CD14-positive monocyte (primary cell): ENCODE results near the gene TSPAN32. TPM values are rescaled to one million over a fixed set of nuclear protein-coding genes. Genes with fewer than 3 reads are reported as not detected.

Experiments
- DNase-seq, 3 donors: peaks; one replicate each; pipeline ENCODE4 v3.0.0-alpha.2; 2011 to 2022
- H2AFZ ChIP-seq: 2 replicates; pipeline ENCODE4 v1.6.0; 2012; ENCODE audit warnings: mild to moderate bottlenecking, low read depth, low read length, inconsistent platforms; ENCODE audit not compliant: insufficient read depth, poor library complexity, severe bottlenecking
- H3K27ac ChIP-seq, 2 donors: 1 replicate in 1 of 2; 2 replicates in 1 of 2; pipeline ENCODE4 v1.5.1; 2012 to 2013; ENCODE audit warnings: low read length in 2 of 2, control low read depth in 1 of 2, inconsistent platforms in 1 of 2, low read depth in 1 of 2, mild to moderate bottlenecking in 1 of 2
- H3K27me3 ChIP-seq, 2 donors: one replicate each; pipeline versions ENCODE4 v1.6.0 to v1.6.1; 2011 to 2013; ENCODE audit warnings: low read length in 2 of 2; ENCODE audit not compliant: control insufficient read depth in 2 of 2, insufficient read depth in 2 of 2
- H3K36me3 ChIP-seq, 2 donors: replicated peaks in 1 of 2; 1 replicate in 1 of 2; 2 replicates in 1 of 2; pipeline versions ENCODE4 v1.5.1 to v1.6.1; 2012 to 2013; ENCODE audit warnings: low read length in 2 of 2, control low read depth in 1 of 2, inconsistent platforms in 1 of 2, mild to moderate bottlenecking in 1 of 2; ENCODE audit not compliant: insufficient read depth in 2 of 2, control insufficient read depth in 1 of 2
- H3K4me1 ChIP-seq, 2 donors: 1 replicate in 1 of 2; 2 replicates in 1 of 2; pipeline versions ENCODE4 v1.5.1 to v1.6.1; 2012 to 2013; ENCODE audit warnings: low read length in 2 of 2, control low read depth in 1 of 2, inconsistent platforms in 1 of 2, mild to moderate bottlenecking in 1 of 2, moderate library complexity in 1 of 2; ENCODE audit not compliant: insufficient read depth in 2 of 2, control insufficient read depth in 1 of 2
- H3K4me2 ChIP-seq: replicated peaks from 2 replicates; pipeline ENCODE3; 2012; ENCODE audit warnings: low read length, moderate library complexity, mild to moderate bottlenecking; ENCODE audit not compliant: poor library complexity, severe bottlenecking; ENCODE audit errors: extremely low read depth
- H3K4me3 ChIP-seq, 3 experiments: fragments of 200-600 bp in 1 of 3; sonication (generic) in 1 of 3; replicated peaks in 1 of 3; 1 replicate in 2 of 3; 2 replicates in 1 of 3; pipeline ENCODE4 v1.5.1; 2011 to 2013; ENCODE audit warnings: low read length in 3 of 3, mild to moderate bottlenecking in 3 of 3, control low read depth in 2 of 3, low read depth in 2 of 3, inconsistent platforms in 1 of 3, moderate library complexity in 1 of 3
- H3K79me2 ChIP-seq: 2 replicates; pipeline ENCODE4 v1.6.0; 2012; ENCODE audit warnings: mild to moderate bottlenecking, control low read depth, inconsistent platforms, low read length, moderate library complexity; ENCODE audit not compliant: insufficient read depth
- H3K9ac ChIP-seq: 2 replicates; pipeline ENCODE4 v1.6.0; 2017; ENCODE audit warnings: low read length, mild to moderate bottlenecking; ENCODE audit not compliant: insufficient read depth, poor library complexity, severe bottlenecking
- H3K9me3 ChIP-seq, 2 donors: replicated peaks in 1 of 2; 1 replicate in 1 of 2; 2 replicates in 1 of 2; pipeline versions ENCODE4 v1.5.1 to v1.6.1; 2012 to 2013; ENCODE audit warnings: low read length in 2 of 2, control low read depth in 1 of 2; ENCODE audit not compliant: control insufficient read depth in 1 of 2, insufficient read depth in 1 of 2
- H4K20me1 ChIP-seq: 2 replicates; pipeline ENCODE4 v1.6.0; 2012; ENCODE audit warnings: mild to moderate bottlenecking, low read length, control low read depth, moderate library complexity; ENCODE audit not compliant: insufficient read depth
- H3K27ac Mint-ChIP-seq, 7 donors: one replicate each; pipeline ENCODE4 v1.8.0; 2020; ENCODE audit warnings: mild to moderate bottlenecking in 7 of 7, mixed read lengths in 7 of 7, moderate library complexity in 6 of 7, inconsistent platforms in 2 of 7
- H3K27me3 Mint-ChIP-seq, 3 donors: one replicate each; pipeline ENCODE4 v1.8.0; 2021 to 2022; ENCODE audit warnings: low read depth in 3 of 3, mild to moderate bottlenecking in 3 of 3, mixed read lengths in 3 of 3, moderate library complexity in 3 of 3, inconsistent platforms in 1 of 3
- H3K36me3 Mint-ChIP-seq, 2 donors: one replicate each; pipeline ENCODE4 v1.8.0; 2020; ENCODE audit warnings: mixed read lengths in 2 of 2, inconsistent platforms in 1 of 2, mild to moderate bottlenecking in 1 of 2
- H3K4me1 Mint-ChIP-seq: one replicate; pipeline ENCODE4 v1.8.0; 2020; ENCODE audit warnings: mild to moderate bottlenecking, mixed read lengths
- H3K4me3 Mint-ChIP-seq, 2 donors: one replicate each; pipeline ENCODE4 v1.8.0; 2020; ENCODE audit warnings: mild to moderate bottlenecking in 2 of 2, mixed read lengths in 2 of 2, moderate library complexity in 1 of 2
- H3K9me3 Mint-ChIP-seq, 7 donors: one replicate each; pipeline ENCODE4 v1.8.0; 2020 to 2022; ENCODE audit warnings: mixed read lengths in 7 of 7, mild to moderate bottlenecking in 6 of 7, moderate library complexity in 6 of 7, inconsistent platforms in 2 of 7
- WGBS: methylation state at CpG from one replicate; pipeline ENCODE4 v1.1.5; 2013; ENCODE audit warnings: missing lambda C conversion rate; ENCODE audit not compliant: insufficient coverage; 5-methylcytosine and 5-hydroxymethylcytosine counted together
- intact Hi-C, 2 donors: fragments of 100-400 bp; cut with micrococcal nuclease; formaldehyde crosslinking; loops; one replicate each; pipeline versions ENCODE4 v1.15.0 to v1.15.1; 2023
- polyA plus RNA-seq, 3 donors: library from polyadenylated mRNA; depleted of rRNA in 1 of 3; unstranded in 2 of 3; stranded (reverse) in 1 of 3; fragments of 300-500 nt in 2 of 3; fragments of >200 nt in 1 of 3; fragmentation: Illumina TruSeq in 2 of 3; gene quantifications; 1 replicate in 2 of 3; 2 replicates in 1 of 3; pipeline ENCODE4 v1.2.3, GENCODE V29; 2012 to 2021
- TF ChIP-seq, protein P1 (sequence below): fragments of 200-600 bp; IDR thresholded peaks from one replicate; pipeline ENCODE4 v1.8.0; 2022; ENCODE audit warnings: antibody characterized with exemption, mild to moderate bottlenecking

TSPAN32 gene
- polyA plus RNA-seq, 3 donors, result 34.8 to 136 (median 82.5) TPM

DNA sequence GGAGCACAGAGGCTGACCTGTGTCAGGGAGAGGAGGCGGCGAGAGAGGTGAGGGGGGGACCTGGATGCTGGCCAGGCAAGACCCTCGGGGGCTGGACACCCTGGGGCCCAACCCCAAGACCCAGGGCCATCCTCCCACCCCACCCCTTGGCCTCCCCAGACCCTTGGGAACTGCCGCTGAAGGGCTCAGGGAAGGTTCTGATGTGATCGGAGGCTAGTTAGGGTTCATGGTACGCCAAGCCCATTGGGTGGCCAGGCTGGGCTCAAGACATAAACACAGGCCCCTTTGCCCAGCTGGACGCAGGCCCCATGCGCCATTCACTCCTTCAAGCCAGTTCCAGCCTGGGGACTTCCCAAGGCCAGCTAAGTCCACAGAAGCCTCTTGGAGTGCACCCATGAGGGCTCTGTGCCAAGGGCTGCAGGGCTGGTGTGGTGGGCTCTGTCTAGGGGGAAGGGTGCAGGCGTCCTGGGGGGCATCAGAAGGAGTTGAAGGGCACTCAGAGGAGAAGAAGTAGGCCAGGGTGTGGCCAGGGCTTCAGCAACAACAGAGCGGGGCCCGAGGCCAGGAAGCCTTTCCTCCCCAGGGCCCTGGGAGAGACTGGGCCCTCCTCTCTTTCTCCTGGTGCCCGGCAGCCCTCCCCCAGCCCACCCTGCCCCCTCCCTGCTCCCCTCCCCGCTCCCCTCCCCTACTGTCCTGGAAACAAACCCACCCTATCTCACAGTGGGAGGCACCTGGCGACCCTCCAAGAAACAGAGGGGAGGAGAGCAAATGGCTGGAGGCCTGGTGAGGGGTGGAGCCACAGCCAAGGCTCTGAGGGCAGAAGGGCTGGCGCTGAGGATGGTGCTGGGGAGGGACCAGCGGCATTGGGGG is 12.9 kb downstream of the TSPAN32 start:
- Histone ChIP-seq H2AFZ (no peak overlapping the region), H3K4me1 (no peaks in the 10 kb centered on the region), H3K4me3 (no peak overlapping the region), H4K20me1 (peaks cover 82% of the 10 kb centered on the region), H3K36me3 (no peaks in the 10 kb centered on the region), H3K79me2 (no peaks in the 10 kb centered on the region), H3K27me3 (peaks cover 0 to 2% of the 10 kb centered on the region in 2 donors), H3K27ac (no peak overlapping the region), H3K9me3 (peaks cover 0 to 4% of the 10 kb centered on the region in 2 donors), H3K4me2 (no peak overlapping the region), H3K9ac (no peak overlapping the region)
- H3K27me3 Mint-ChIP-seq, result peaks cover 2 to 8% (median 6%) of the 10 kb centered on the region in 3 donors
- H3K4me3 Mint-ChIP-seq, result no peak overlapping the region
- intact Hi-C loops, result no loop called here
- H3K27ac Mint-ChIP-seq, result peak overlapping the region in 2 of 7 donors; percentile 50 to 77
- no peak for DNase-seq
- TF ChIP-seq, protein P1, sequence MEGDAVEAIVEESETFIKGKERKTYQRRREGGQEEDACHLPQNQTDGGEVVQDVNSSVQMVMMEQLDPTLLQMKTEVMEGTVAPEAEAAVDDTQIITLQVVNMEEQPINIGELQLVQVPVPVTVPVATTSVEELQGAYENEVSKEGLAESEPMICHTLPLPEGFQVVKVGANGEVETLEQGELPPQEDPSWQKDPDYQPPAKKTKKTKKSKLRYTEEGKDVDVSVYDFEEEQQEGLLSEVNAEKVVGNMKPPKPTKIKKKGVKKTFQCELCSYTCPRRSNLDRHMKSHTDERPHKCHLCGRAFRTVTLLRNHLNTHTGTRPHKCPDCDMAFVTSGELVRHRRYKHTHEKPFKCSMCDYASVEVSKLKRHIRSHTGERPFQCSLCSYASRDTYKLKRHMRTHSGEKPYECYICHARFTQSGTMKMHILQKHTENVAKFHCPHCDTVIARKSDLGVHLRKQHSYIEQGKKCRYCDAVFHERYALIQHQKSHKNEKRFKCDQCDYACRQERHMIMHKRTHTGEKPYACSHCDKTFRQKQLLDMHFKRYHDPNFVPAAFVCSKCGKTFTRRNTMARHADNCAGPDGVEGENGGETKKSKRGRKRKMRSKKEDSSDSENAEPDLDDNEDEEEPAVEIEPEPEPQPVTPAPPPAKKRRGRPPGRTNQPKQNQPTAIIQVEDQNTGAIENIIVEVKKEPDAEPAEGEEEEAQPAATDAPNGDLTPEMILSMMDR, result no peak
- no peaks in the 10 kb centered on the region for H3K4me1 Mint-ChIP-seq
- peaks cover 2 to 5% of the 10 kb centered on the region in 2 donors for H3K36me3 Mint-ChIP-seq
- H3K9me3 Mint-ChIP-seq, result peaks cover 0 to 6% (median 3%) of the 10 kb centered on the region in 7 donors
- 83% methylated on average over 6 of the region's 16 CpGs for WGBS

DNA sequence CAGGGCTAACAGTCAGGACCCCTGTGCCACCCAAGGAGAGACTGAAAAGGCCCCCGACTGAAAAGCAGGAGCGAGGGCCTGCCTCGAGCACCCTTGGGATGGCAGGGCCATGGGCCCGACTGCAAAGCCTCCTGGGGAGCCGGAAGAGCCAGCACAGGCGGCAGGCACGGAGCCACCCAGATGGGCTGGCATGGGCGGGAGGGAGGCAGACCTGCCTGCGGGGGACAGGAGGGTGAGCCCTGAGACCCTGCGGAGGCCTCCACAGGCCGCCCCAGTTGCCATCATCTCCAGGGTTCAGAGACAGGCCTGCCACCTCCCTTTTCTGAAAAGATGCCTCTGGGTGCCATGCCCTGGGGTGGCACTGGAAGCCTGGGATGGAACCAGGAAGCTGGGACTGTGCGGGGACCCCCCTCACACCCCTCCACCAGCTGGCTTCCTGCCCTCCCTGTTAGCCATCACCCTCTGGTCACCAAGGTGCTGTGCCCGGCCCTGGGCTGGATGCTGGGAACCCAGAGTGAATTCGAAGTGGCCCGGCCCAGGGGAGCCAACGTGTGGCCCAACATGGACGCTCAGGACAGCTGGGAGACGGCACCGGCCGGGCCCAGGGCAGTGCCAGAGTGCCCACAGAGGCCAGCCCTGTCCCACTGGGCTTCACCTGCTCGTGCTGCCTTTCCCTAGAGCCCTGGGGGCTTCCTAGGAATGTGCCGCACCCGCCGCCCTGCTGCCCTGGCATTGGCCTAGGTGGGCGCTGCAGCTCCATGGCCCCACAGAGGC is 13.8 kb downstream of the TSPAN32 start:
- Histone ChIP-seq H3K4me3 (no peak overlapping the region), H3K9me3 (peaks cover 0 to 4% of the 10 kb centered on the region in 2 donors), H2AFZ (no peak overlapping the region), H3K27ac (no peak overlapping the region), H4K20me1 (peaks cover 79% of the 10 kb centered on the region), H3K79me2 (no peaks in the 10 kb centered on the region), H3K27me3 (peaks cover 0 to 9% of the 10 kb centered on the region in 2 donors), H3K4me1 (no peaks in the 10 kb centered on the region), H3K9ac (no peak overlapping the region), H3K36me3 (no peaks in the 10 kb centered on the region), H3K4me2 (no peak overlapping the region)
- WGBS, result 91% methylated on average over 24 of the region's 25 CpGs
- H3K36me3 Mint-ChIP-seq, result peaks cover 2 to 5% of the 10 kb centered on the region in 2 donors
- H3K9me3 Mint-ChIP-seq, result peaks cover 0 to 6% (median 3%) of the 10 kb centered on the region in 7 donors
- H3K27me3 Mint-ChIP-seq, result peaks cover 4 to 17% (median 10%) of the 10 kb centered on the region in 3 donors
- no peak overlapping the region for H3K4me3 Mint-ChIP-seq
- intact Hi-C loops, result no loop called here
- H3K27ac Mint-ChIP-seq, result no peak overlapping the region
- H3K4me1 Mint-ChIP-seq, result no peaks in the 10 kb centered on the region
- TF ChIP-seq, protein P1, result no peak
- DNase-seq, result no peak
